ENCODE data around the gene EFCAB12. TPM values are rescaled to one million over a fixed set of nuclear protein-coding genes. Genes with fewer than 3 reads are reported as not detected.
"Not testable (repeated sequence)": the region's sequence is repeated elsewhere in the genome, so short reads cannot be mapped to it uniquely, and the experiment has no call there.

Gene EFCAB12
- total RNA-seq, 2 donors from 2014 or later, result 0.33 to 0.73 TPM

DNA sequence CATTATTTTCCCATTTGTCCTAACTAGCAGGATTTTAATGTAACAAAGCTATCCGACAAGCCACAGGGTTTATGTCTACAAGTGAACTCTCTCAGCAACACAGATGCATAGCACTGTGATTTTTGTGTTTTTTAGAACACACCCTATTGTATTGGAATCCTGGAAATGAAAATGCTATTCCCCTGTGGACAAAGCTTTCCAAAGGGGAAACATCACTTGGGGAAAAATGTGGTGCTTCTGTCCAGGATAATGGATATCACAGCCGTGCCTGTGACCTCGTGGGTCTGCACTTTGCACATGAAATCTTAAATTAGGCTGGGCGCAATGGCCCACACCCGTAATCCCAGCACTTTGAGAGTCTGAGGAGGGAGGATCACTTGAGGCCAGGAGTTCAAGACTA lies 60.6 kb downstream of the EFCAB12 start:
- Mint-ChIP-seq H3K36me3 (ENCODE audit: low read depth) (peaks cover 2% of the 10 kb centered on the region), H3K4me1 (peaks cover 9% of the 10 kb centered on the region), H3K27ac (no peak overlapping the region), H3K27me3 (ENCODE audit: insufficient read depth) (peaks cover 9% of the 10 kb centered on the region), H3K9me3 (peaks cover 17% of the 10 kb centered on the region), H3K4me3 (no peak overlapping the region)
- Histone ChIP-seq H3K9ac (ENCODE audit: extremely low read depth, low read length, poor library complexity, severe bottlenecking) (no peak overlapping the region), H3K4me3 (ENCODE audit: low read length) (no peak overlapping the region), H3K27me3 (ENCODE audit: control insufficient read depth, insufficient read depth, low read length, poor library complexity, severe bottlenecking) (no peaks in the 10 kb centered on the region), H3K36me3 (ENCODE audit: control insufficient read depth, insufficient read depth, low read length) (no peaks in the 10 kb centered on the region), H3K9me3 (ENCODE audit: control insufficient read depth, low read length) (no peaks in the 10 kb centered on the region), H3K4me1 (ENCODE audit: control insufficient read depth, insufficient read depth, low read length) (peaks cover 3% of the 10 kb centered on the region), H3K27ac (ENCODE audit: low read depth, low read length) (no peak overlapping the region)
- no peak for DNase-seq
- 82 to 89% methylated on average over 5 of the region's 5 CpGs for WGBS, 2 experiments (ENCODE audit: insufficient coverage in 1 of 2, insufficient read length in 1 of 2)
- TF ChIP-seq, protein P1, sequence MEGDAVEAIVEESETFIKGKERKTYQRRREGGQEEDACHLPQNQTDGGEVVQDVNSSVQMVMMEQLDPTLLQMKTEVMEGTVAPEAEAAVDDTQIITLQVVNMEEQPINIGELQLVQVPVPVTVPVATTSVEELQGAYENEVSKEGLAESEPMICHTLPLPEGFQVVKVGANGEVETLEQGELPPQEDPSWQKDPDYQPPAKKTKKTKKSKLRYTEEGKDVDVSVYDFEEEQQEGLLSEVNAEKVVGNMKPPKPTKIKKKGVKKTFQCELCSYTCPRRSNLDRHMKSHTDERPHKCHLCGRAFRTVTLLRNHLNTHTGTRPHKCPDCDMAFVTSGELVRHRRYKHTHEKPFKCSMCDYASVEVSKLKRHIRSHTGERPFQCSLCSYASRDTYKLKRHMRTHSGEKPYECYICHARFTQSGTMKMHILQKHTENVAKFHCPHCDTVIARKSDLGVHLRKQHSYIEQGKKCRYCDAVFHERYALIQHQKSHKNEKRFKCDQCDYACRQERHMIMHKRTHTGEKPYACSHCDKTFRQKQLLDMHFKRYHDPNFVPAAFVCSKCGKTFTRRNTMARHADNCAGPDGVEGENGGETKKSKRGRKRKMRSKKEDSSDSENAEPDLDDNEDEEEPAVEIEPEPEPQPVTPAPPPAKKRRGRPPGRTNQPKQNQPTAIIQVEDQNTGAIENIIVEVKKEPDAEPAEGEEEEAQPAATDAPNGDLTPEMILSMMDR (conservative IDR thresholded peaks at IDR 0.05), result no peak

DNA sequence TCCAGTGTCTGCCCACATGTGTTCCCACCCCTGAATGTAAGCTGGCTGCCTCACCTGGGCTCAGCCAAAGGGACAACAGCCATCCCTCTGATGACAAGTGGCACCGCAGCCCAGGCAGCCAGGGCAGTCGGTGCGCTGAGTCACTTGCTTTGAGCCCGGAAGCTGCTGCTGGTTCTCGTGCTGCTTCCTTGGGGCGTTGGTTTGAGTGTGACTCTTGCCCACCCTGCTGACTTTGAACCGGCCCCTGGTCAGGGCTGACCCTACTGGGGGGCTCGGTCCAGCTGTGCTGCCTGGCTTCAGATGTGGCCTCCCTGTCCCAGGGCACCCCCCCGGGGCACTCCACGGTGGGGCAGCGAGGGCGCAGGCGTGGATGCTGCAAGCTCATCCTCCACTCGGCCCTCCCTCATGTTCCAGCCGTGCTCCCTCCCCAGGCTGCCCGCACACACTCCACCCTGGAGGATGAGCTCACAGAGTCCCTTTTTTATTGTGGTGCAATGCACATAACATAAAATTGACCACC lies 62.1 kb downstream of the EFCAB12 start:
- peaks cover 2% of the 10 kb centered on the region for H3K36me3 Mint-ChIP-seq (ENCODE audit: low read depth)
- no peak overlapping the region for H3K27ac Mint-ChIP-seq
- no peak for DNase-seq
- no peak overlapping the region for H3K27ac ChIP-seq (ENCODE audit: low read depth, low read length)
- H3K4me1 ChIP-seq (ENCODE audit: control insufficient read depth, insufficient read depth, low read length), result peaks cover 3% of the 10 kb centered on the region
- peaks cover 7% of the 10 kb centered on the region for H3K27me3 Mint-ChIP-seq (ENCODE audit: insufficient read depth)
- H3K9me3 Mint-ChIP-seq, result peaks cover 18% of the 10 kb centered on the region
- H3K27me3 ChIP-seq (ENCODE audit: control insufficient read depth, insufficient read depth, low read length, poor library complexity, severe bottlenecking), result no peaks in the 10 kb centered on the region
- TF ChIP-seq, protein P1 (conservative IDR thresholded peaks at IDR 0.05), result no peak
- H3K9ac ChIP-seq (ENCODE audit: extremely low read depth, low read length, poor library complexity, severe bottlenecking), result no peak overlapping the region
- no peak overlapping the region for H3K4me3 Mint-ChIP-seq
- H3K36me3 ChIP-seq (ENCODE audit: control insufficient read depth, insufficient read depth, low read length), result no peaks in the 10 kb centered on the region
- H3K4me3 ChIP-seq (ENCODE audit: low read length), result no peak overlapping the region
- 93 to 94% methylated on average over 15 to 16 of the region's 16 CpGs for WGBS, 2 experiments (ENCODE audit: insufficient coverage in 1 of 2, insufficient read length in 1 of 2)
- peaks cover 9% of the 10 kb centered on the region for H3K4me1 Mint-ChIP-seq
- no peaks in the 10 kb centered on the region for H3K9me3 ChIP-seq (ENCODE audit: control insufficient read depth, low read length)

DNA sequence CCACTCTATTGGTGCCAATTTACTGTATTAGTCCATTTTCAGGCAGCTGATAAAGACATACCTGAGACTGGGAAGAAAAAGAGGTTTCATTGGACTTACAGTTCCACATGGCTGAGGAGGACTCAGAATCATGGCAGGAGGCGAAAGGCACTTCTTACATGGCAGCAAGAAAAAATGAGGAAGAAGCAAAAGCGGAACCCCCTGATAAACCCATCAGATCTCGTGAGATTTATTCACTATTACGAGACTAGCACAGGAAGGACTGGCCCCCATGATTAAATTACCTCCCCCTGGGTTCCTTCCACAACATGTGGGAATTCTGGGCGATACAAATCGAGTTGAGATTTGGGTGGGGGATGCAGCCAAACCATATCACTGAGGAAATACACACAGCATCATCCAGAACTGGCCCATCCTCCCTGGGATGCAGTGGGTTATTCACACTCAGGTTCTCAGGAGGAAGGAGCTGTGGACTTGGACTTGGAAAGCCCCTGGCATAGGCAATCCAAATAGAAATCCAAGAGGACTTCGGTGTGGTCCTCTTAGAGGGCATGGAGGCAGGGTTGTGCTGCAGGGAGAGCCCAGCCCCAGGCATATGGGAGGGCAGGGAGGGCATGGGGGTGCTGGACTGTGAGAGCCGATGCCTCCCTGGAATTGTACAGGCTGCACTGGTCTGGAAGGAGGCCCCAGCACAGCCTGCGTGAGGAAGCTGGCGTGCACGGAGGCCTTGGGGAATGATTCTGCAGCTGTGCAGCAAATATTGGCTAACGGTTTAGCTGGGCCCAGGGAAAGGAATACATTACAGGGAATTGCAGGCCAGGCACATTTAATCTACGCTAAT lies 62.9 kb downstream of the EFCAB12 start:
- H3K27ac Mint-ChIP-seq, result no peak overlapping the region
- H3K27ac ChIP-seq (ENCODE audit: low read depth, low read length), result no peak overlapping the region
- TF ChIP-seq, protein P1 (conservative IDR thresholded peaks at IDR 0.05), result no peak
- H3K4me3 Mint-ChIP-seq, result no peak overlapping the region
- H3K9ac ChIP-seq (ENCODE audit: extremely low read depth, low read length, poor library complexity, severe bottlenecking), result no peak overlapping the region
- no peak for DNase-seq
- peaks cover 14% of the 10 kb centered on the region for H3K4me1 Mint-ChIP-seq
- peaks cover 2% of the 10 kb centered on the region for H3K36me3 Mint-ChIP-seq (ENCODE audit: low read depth)
- H3K4me3 ChIP-seq (ENCODE audit: low read length), result no peak overlapping the region
- H3K27me3 ChIP-seq (ENCODE audit: control insufficient read depth, insufficient read depth, low read length, poor library complexity, severe bottlenecking), result no peaks in the 10 kb centered on the region
- peaks cover 7% of the 10 kb centered on the region for H3K27me3 Mint-ChIP-seq (ENCODE audit: insufficient read depth)
- H3K4me1 ChIP-seq (ENCODE audit: control insufficient read depth, insufficient read depth, low read length), result peaks cover 3% of the 10 kb centered on the region
- 96 to 99% methylated on average over 11 to 13 of the region's 13 CpGs for WGBS, 2 experiments (ENCODE audit: insufficient coverage in 1 of 2, insufficient read length in 1 of 2)
- no peaks in the 10 kb centered on the region for H3K36me3 ChIP-seq (ENCODE audit: control insufficient read depth, insufficient read depth, low read length)
- no peaks in the 10 kb centered on the region for H3K9me3 ChIP-seq (ENCODE audit: control insufficient read depth, low read length)
- peaks cover 25% of the 10 kb centered on the region for H3K9me3 Mint-ChIP-seq

DNA sequence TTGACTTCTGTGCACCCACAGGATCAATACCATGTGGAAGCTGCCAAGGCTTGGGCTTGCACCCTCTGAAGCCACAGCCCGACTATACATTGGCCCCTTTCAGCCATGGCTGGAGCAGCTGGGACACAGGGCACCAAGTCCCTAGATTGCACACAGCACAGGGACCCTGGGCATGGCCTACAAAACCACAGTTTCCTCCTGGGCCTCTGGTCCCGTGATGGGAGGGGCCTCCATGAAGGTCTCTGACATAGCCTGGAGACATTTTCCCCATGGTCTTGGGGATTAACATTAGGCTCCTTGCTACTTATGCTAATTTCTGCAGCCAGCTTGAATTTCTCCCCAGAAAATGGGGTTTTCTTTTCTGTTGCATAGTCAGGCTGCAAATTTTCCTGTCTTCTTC lies 63.6 kb downstream of the EFCAB12 start:
- Mint-ChIP-seq H3K9me3 (peaks cover 25% of the 10 kb centered on the region), H3K4me1 (peaks cover 20% of the 10 kb centered on the region)
- H3K4me1 ChIP-seq (ENCODE audit: control insufficient read depth, insufficient read depth, low read length); H3K27me3 ChIP-seq (ENCODE audit: control insufficient read depth, insufficient read depth, low read length, poor library complexity, severe bottlenecking); H3K9me3 ChIP-seq (ENCODE audit: control insufficient read depth, low read length); H3K27ac Mint-ChIP-seq; DNase-seq; H3K27ac ChIP-seq (ENCODE audit: low read depth, low read length); H3K27me3 Mint-ChIP-seq (ENCODE audit: insufficient read depth); H3K9ac ChIP-seq (ENCODE audit: extremely low read depth, low read length, poor library complexity, severe bottlenecking); H3K36me3 Mint-ChIP-seq (ENCODE audit: low read depth); H3K4me3 ChIP-seq (ENCODE audit: low read length); H3K4me3 Mint-ChIP-seq; H3K36me3 ChIP-seq (ENCODE audit: control insufficient read depth, insufficient read depth, low read length): not testable (repeated sequence)
- 92 to 100% methylated on average over 1 to 2 of the region's 2 CpGs for WGBS, 2 experiments (ENCODE audit: insufficient coverage in 1 of 2, insufficient read length in 1 of 2)

DNA sequence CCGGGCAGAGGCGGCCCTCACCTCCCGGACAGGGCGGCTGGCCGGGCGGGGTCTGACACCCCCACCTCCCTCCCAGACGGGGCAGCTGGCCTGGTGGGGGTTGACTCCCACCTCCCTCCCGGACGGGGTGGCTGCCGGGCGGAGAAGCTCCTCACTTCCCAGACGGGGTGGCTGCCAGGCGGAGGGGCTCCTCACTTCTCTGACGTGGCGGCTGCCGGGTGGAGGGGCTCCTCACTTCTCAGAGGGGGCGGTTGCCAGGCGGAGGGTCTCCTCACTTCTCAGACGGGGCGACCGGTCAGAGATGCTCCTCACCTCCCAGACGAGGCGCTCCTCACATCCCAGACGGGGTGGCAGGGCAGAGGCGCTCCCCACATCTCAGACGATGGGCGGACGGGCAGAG lies 65.1 kb downstream of the EFCAB12 start:
- peaks cover 30% of the 10 kb centered on the region for H3K4me1 Mint-ChIP-seq
- H3K9ac ChIP-seq (ENCODE audit: extremely low read depth, low read length, poor library complexity, severe bottlenecking); H3K9me3 ChIP-seq (ENCODE audit: control insufficient read depth, low read length); H3K4me3 ChIP-seq (ENCODE audit: low read length); H3K36me3 Mint-ChIP-seq (ENCODE audit: low read depth); H3K27ac ChIP-seq (ENCODE audit: low read depth, low read length); H3K4me3 Mint-ChIP-seq; H3K27me3 ChIP-seq (ENCODE audit: control insufficient read depth, insufficient read depth, low read length, poor library complexity, severe bottlenecking); H3K27ac Mint-ChIP-seq; H3K36me3 ChIP-seq (ENCODE audit: control insufficient read depth, insufficient read depth, low read length); DNase-seq: not testable (repeated sequence)
- H3K4me1 ChIP-seq (ENCODE audit: control insufficient read depth, insufficient read depth, low read length), result peaks cover 17% of the 10 kb centered on the region
- WGBS, 2 experiments (ENCODE audit: insufficient coverage in 1 of 2, insufficient read length in 1 of 2), result 97 to 99% methylated on average over 16 to 28 of the region's 28 CpGs
- peaks cover 25% of the 10 kb centered on the region for H3K9me3 Mint-ChIP-seq
- H3K27me3 Mint-ChIP-seq (ENCODE audit: insufficient read depth), result peaks cover 11% of the 10 kb centered on the region
